Osteoblast (primary cell): Measurements from ENCODE around the gene SH2D3C. TPM values are rescaled to one million over a fixed set of nuclear protein-coding genes. Genes with fewer than 3 reads are reported as not detected.

Experiments
- DNase-seq: peaks from one replicate; pipeline ENCODE4 v3.0.0; 2011; ENCODE audit warnings: low spot score, mixed read lengths; ENCODE audit not compliant: insufficient read length; ENCODE audit errors: missing footprints
- H2AFZ ChIP-seq: 2 replicates; pipeline ENCODE4 v1.6.0; 2011; ENCODE audit warnings: mild to moderate bottlenecking, low read length
- H3K27ac ChIP-seq: 2 replicates; pipeline ENCODE4 v1.5.1; 2011; ENCODE audit warnings: mild to moderate bottlenecking, low read depth, low read length, moderate library complexity
- H3K27me3 ChIP-seq: 2 replicates; pipeline ENCODE4 v1.6.0; 2012; ENCODE audit warnings: mild to moderate bottlenecking, control low read depth, inconsistent platforms, low read length, moderate library complexity; ENCODE audit not compliant: insufficient read depth
- H3K36me3 ChIP-seq: 2 replicates; pipeline ENCODE4 v1.5.1; 2011; ENCODE audit warnings: mild to moderate bottlenecking, low read length, control low read depth, moderate library complexity; ENCODE audit not compliant: insufficient read depth
- H3K4me1 ChIP-seq: 2 replicates; pipeline ENCODE4 v1.5.1; 2011; ENCODE audit warnings: mild to moderate bottlenecking, low read length, control low read depth, moderate library complexity; ENCODE audit not compliant: insufficient read depth
- H3K4me2 ChIP-seq: 2 replicates; pipeline ENCODE4 v1.6.0; 2011; ENCODE audit warnings: mild to moderate bottlenecking, low read length; ENCODE audit not compliant: insufficient read depth
- H3K4me3 ChIP-seq: fragments of 200-600 bp; sonication (generic); 3 replicates; pipeline ENCODE4 v1.5.1; 2012; ENCODE audit warnings: mild to moderate bottlenecking, low read length, inconsistent platforms; ENCODE audit not compliant: insufficient read depth
- H3K79me2 ChIP-seq: 2 replicates; pipeline ENCODE4 v1.6.0; 2012; ENCODE audit warnings: mild to moderate bottlenecking, low read length, control low read depth, inconsistent platforms; ENCODE audit not compliant: insufficient read depth
- H3K9me3 ChIP-seq: 2 replicates; pipeline ENCODE4 v1.5.1; 2011; ENCODE audit warnings: low read depth, low read length, control low read depth
- H4K20me1 ChIP-seq: 2 replicates; pipeline ENCODE4 v1.6.0; 2012; ENCODE audit warnings: mild to moderate bottlenecking, low read length, control low read depth; ENCODE audit not compliant: insufficient read depth
- CTCF ChIP-seq: IDR thresholded peaks from 2 replicates; pipeline ENCODE4 v1.5.1; 2011; ENCODE audit warnings: mild to moderate bottlenecking, low read depth, low read length, moderate library complexity; ENCODE audit errors: extremely low read depth
- total RNA-seq: library from RNA; depleted of rRNA; stranded (reverse); fragments of >200 nt; gene quantifications from 2 replicates; pipeline ENCODE4 v1.2.3, GENCODE V29; 2012

SH2D3C gene
- total RNA-seq, 1 donor: 0.36 TPM

- Histone ChIP-seq H3K27me3 (no peaks in the 10 kb centered on the region), H3K4me3 (peak overlapping the region; percentile 83), H2AFZ (peak overlapping the region; percentile 92), H3K79me2 (peaks cover 33% of the 10 kb centered on the region), H3K27ac (peak overlapping the region; percentile 52), H3K36me3 (peaks cover 24% of the 10 kb centered on the region), H3K4me2 (peak overlapping the region; percentile 81), H3K4me1 (peaks cover 23% of the 10 kb centered on the region), H4K20me1 (peaks cover 10% of the 10 kb centered on the region), H3K9me3 (no peaks in the 10 kb centered on the region)
- peak; percentile 46 for DNase-seq
- no peak for TF ChIP-seq CTCF
Observed at GRCh38 chr9:127801955-127802575, 23.6 kb upstream of the SH2D3C start.

GRCh38 chr9:127796852-127797370, 18.4 kb upstream of the SH2D3C start:
- Histone ChIP-seq H3K4me1 (peaks cover 20% of the 10 kb centered on the region), H2AFZ (no peak overlapping the region), H4K20me1 (peaks cover 9% of the 10 kb centered on the region), H3K36me3 (peaks cover 10% of the 10 kb centered on the region), H3K27ac (no peak overlapping the region), H3K4me3 (no peak overlapping the region), H3K9me3 (no peaks in the 10 kb centered on the region), H3K79me2 (no peaks in the 10 kb centered on the region), H3K27me3 (no peaks in the 10 kb centered on the region), H3K4me2 (no peak overlapping the region)
- TF ChIP-seq CTCF: no peak
- DNase-seq: no peak

GRCh38 chr9:127796225-127796813, 17.9 kb upstream of the SH2D3C start:
- Histone ChIP-seq H3K4me2 (no peak overlapping the region), H3K36me3 (peaks cover 14% of the 10 kb centered on the region), H2AFZ (no peak overlapping the region), H3K79me2 (no peaks in the 10 kb centered on the region), H3K27ac (no peak overlapping the region), H3K27me3 (no peaks in the 10 kb centered on the region), H3K4me1 (peaks cover 20% of the 10 kb centered on the region), H4K20me1 (peaks cover 9% of the 10 kb centered on the region), H3K9me3 (no peaks in the 10 kb centered on the region), H3K4me3 (no peak overlapping the region)
- TF ChIP-seq CTCF: no peak
- peak; percentile 89 for DNase-seq

GRCh38 chr9:127794001-127794791, 15.7 kb upstream of the SH2D3C start:
- Histone ChIP-seq H3K27ac (no peak overlapping the region), H3K9me3 (no peaks in the 10 kb centered on the region), H3K27me3 (no peaks in the 10 kb centered on the region), H4K20me1 (peaks cover 27% of the 10 kb centered on the region), H3K79me2 (peaks cover 18% of the 10 kb centered on the region), H2AFZ (no peak overlapping the region), H3K4me2 (no peak overlapping the region), H3K4me3 (no peak overlapping the region), H3K4me1 (peaks cover 16% of the 10 kb centered on the region), H3K36me3 (peaks cover 35% of the 10 kb centered on the region)
- no peak for DNase-seq
- TF ChIP-seq CTCF: no peak
